GM18498 (cell line): ENCODE data around the gene ZDHHC7.
"Not testable (repeated sequence)": the region's sequence is repeated elsewhere in the genome, so short reads cannot be mapped to it uniquely, and the experiment has no call there.

Source experiments
- ATAC-seq: cut with Tn5 transposase; IDR thresholded peaks from one replicate; pipeline ENCODE4 v1.9.1; 2021; ENCODE audit warnings: mild to moderate bottlenecking, moderate library complexity; ENCODE audit not compliant: unreplicated experiment

Gene ZDHHC7

DNA sequence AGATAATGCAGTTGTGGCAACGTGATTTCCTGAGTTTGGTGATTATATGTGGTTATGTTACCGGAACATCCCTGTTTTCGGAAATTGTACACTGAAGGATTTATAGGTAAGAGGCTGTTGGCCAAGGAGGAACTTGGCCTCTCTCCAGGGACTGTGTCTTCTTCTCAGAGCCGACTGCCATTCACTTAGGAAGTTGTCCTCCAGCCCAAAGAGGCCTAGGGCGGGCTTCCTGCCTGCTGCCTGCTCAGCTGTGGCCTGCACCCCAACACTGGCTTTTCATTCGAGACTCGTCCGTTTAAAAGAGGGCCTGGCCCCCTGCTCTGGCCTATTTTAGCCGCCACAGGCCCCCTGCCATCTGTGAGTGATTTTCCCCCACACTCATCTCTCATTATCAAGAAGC, 64.3 kb downstream of the ZDHHC7 start:
- no peak for ATAC-seq

GRCh38 chr16:84943620-84944019, 67.7 kb downstream of the ZDHHC7 start:
- ATAC-seq = no peak

DNA sequence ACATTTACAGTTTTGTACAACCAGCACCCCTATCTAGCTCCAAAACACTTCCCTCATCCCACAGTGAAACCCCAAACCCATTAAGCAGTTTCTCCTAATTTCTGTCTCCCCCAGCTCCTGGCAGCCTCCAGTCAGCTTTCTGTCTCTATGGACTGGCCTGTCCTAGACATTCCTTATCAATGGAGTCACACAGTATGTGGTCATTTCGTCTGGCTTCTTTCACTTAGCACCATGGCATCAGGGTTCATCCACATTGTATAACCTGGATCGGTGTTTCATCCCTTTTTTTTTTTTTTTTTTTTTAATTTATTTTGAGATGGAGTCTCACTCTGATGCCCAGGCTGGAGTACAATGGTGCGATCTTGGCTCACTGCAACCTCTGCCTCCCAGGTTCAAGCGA, 68.5 kb downstream of the ZDHHC7 start:
- no peak for ATAC-seq

DNA sequence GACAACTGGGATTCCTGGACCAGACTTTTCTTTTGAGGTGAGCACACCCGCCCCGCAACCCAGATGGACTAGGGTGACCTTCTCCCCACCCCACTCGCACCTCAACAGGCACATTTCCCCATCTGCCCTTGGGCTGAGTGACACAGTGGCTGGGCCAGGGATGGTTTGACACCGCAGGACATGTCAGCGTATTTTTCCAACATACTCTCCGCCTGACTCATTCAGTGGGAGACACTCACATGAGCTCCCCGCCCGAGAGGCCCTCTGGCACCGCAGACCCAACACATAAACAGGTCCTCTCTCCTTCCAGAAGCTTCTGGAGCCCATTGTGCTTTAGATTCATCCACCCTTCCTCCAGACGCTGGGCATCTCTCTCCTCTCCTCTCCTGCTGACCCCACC, 69.4 kb downstream of the ZDHHC7 start:
- ATAC-seq = no peak

GRCh38 chr16:84940670-84941551, 70.4 kb downstream of the ZDHHC7 start:
- ATAC-seq = no peak

GRCh38 chr16:84938616-84939015, 72.7 kb downstream of the ZDHHC7 start:
- not testable (repeated sequence) for ATAC-seq

GRCh38 chr16:84937196-84938005, 73.9 kb downstream of the ZDHHC7 start:
- ATAC-seq = no peak

- no peak for ATAC-seq
These were observed 77.3 kb downstream of the ZDHHC7 start for GRCh38 chr16:84933774-84934631.

DNA sequence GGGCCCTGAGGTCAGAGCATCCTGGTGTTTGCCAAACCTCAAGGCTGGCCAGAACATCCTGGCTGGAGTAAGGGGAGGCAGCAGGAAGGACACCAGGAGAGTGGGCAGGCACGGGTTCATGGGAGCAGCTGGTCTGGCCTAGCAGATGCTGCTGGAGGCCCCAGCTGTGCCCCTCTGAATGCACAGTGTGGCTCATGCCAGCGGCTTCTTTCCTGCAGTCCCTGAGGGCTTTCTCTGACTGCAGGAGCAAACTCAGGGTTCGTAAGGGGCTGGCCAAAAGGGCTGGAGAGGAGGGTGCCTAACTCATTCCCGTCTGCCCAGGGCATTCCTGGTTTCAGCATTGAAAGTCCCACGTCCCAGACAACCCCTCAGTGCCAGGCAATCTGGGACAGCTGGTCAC, 78.7 kb downstream of the ZDHHC7 start:
- ATAC-seq = no peak

DNA sequence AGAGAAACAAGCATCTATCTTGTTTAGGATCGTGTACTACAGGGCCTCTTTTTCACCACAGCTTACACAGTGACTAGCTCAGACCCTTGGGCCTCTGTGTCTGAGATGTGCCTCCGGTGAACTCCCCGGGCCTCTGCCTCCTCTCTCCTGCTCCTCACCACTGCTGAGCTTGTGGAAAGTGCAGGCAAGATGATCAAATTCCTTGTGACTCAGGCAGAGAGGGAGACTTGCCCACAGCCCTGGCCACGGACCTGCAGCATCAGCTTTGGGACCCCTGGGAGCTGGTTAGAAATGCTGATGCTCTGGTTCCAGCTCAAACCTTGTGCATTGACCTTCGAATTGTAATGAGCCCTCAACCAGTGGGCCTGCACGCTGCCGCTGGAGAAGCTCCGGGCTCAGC, 79.8 kb downstream of the ZDHHC7 start:
- ATAC-seq = no peak

GRCh38 chr16:84931107-84931494, 80.2 kb downstream of the ZDHHC7 start:
- no peak for ATAC-seq

DNA sequence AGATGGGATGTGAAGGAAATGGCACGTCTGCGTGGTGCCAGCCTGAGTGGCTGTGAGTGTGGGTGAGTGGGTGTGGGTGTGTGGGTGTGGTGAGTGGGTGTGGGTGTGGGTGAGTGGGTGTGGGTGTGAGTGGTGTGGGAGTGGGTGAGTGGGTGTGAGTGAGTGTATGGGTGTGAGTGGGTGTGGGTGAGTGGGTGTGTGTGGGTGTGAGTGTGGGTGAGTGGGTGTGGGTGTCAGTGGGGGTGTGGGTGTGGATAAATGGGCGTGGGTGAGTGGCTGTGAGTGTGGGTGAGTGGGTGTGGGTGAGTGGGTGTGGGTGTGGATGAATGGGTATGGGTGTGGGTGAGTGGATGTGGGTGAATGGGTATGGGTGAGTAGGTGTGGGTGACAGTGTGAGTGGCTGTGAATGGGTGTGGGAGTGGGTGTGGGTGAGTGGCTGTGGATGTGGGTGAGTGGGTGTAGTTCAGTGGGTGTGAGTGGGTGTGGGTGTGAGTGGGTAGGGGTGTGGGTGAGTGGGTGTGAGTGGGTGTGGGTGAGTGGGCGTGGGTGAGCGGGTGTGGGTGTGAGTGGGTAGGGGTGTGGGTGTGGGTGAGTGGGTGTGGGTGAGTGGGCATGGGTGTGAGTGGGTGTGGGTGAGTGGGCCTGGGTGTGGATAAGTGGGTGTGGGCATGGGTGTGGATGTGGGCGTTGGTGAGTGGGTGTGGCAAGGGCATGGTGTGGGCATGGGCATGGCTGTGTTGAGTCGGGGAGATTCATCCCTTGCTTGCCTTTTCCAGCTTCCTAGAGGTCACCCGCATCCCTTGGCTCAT, 80.8 kb downstream of the ZDHHC7 start:
- no peak for ATAC-seq

GRCh38 chr16:84929421-84930297, 81.7 kb downstream of the ZDHHC7 start:
- no peak for ATAC-seq

- ATAC-seq = no peak
These were observed 82.5 kb downstream of the ZDHHC7 start for GRCh38 chr16:84928679-84929420.

- no peak for ATAC-seq
These were observed 83.4 kb downstream of the ZDHHC7 start for GRCh38 chr16:84927621-84928591.

GRCh38 chr16:84926462-84926861, 84.9 kb downstream of the ZDHHC7 start:
- no peak for ATAC-seq

DNA sequence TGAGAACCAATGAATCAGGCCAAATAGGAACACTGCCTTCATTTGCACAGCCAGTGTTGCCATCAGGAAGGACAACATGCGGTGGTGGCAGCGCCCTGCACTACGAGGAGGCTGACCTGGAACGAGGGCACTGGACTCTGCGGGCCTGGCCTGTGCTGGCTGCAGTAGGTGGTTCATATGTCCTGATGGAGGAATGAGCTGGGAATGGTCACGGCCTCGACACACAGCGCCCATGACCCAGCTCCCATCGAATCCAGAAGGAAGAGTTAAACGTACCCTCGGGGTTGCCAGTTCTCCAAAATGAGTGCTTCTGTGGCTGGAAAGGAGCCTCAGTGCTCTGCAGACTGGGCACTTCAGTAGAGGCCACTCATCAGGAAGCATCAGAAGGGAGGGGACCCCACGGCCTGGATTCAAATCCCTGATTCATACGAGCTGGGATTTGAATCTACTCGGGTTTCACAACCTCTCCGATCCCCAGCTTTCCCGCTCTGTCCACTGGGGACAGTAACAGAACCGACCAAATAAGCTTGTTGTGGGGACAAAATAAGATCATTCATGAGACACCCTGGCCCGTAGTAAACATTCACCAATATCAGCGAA, 85.5 kb downstream of the ZDHHC7 start:
- no peak for ATAC-seq
